Measurements from ENCODE around the gene PRMT7.

PRMT7 gene

DNA sequence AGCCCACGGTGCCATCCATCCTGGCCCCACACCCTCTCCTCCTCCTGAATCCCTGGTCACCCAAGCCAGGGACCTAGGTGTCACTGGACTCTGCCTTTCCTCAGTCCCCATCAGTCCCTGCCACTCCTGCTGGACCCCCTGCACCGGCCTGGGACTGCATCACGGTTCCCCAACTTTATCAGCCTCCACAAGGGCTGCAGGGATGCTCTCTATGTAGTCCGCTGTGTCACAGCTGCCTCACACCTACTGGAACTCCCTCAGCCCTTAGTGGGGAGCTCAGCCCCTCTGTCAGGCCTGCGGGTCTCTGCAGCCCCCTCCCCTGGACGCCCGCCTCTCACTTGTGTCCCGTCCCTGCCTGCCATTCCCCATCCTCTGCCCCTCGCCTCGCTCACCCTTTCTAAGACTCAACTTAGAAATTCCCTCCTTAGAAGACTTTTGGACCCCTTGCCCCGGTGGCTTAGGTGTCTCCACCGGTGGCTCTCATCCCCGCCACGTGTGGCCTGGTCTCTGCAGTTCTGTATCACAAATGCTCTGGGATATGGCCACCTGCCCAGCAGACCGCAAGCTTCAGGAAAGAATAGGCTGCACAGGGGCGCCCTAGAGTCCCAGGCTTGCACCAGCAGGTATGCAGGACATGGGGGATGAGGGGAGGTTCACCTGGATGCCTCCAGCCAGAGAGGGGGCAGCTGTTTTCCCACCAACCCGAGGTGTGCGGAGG, 62.9 kb downstream of the PRMT7 start:
- TF ChIP-seq, protein P1, sequence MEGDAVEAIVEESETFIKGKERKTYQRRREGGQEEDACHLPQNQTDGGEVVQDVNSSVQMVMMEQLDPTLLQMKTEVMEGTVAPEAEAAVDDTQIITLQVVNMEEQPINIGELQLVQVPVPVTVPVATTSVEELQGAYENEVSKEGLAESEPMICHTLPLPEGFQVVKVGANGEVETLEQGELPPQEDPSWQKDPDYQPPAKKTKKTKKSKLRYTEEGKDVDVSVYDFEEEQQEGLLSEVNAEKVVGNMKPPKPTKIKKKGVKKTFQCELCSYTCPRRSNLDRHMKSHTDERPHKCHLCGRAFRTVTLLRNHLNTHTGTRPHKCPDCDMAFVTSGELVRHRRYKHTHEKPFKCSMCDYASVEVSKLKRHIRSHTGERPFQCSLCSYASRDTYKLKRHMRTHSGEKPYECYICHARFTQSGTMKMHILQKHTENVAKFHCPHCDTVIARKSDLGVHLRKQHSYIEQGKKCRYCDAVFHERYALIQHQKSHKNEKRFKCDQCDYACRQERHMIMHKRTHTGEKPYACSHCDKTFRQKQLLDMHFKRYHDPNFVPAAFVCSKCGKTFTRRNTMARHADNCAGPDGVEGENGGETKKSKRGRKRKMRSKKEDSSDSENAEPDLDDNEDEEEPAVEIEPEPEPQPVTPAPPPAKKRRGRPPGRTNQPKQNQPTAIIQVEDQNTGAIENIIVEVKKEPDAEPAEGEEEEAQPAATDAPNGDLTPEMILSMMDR (IDR thresholded peaks at IDR 0.05; ENCODE audit: low read depth, low read length) = no peak
- H3K4me3 ChIP-seq (ENCODE audit: low read depth, low read length) = no peak overlapping the region

DNA sequence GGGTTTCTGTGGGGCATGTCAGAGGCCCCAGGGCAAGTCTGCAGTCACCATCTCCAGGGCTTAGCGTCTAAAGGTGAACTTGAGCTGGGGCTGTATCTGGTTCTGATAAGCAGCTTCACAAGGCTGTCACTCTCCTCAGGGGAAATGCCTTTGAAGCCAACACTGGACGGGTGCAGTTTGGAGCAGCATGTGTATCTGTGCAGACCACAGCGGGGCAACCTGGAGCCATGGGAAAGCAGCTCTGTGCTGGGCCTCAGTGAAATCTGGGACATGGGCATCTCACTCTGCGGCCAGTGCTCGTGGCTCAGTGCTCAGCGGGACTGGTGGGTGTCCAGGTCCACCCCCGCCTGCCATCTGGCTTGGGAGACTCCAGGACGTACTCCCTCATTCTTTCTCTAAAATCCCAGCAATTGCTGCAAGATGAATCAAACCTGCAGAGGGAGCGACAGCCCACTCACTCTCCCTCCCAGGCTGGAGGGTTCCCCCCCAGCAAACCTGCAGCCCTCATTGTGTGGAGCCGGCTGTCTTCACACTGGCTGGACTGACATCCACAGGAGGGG, 63.5 kb downstream of the PRMT7 start:
- TF ChIP-seq, protein P1 (IDR thresholded peaks at IDR 0.05; ENCODE audit: low read depth, low read length) = no peak

DNA sequence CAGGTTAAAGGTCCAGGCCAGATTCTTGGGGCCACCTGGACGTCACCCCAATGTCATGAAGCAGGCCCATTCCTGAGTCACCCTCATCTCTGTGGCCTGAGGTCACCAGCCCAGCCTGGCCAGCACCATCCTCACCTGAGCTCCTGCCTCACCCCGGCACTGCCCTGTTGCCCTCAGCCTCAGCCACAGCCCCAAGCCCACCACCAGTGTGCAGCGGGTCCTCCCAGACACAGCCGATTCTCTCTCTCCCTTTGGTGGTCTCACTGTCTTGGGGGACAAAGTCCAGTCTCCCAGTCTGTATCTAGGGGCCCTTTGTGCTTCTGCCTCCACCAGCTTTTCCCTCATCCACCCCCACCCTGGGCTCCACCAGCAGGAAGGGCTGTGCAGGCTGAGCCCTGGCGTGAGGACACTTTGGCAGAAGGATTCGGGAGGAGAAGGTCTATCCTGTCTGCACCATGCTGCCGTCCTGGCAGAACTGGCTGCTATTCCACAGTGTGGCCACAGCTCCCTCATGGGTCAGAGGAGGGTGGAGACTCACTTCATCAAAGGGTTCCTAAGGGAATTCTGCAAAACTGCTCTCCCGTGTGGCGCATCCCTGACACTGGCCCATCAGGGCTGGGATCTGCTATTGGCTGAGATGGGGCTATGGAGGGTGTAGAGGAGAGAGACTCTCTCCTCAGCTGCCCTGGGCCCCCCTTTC, 64.3 kb downstream of the PRMT7 start:
- H3K4me3 ChIP-seq (ENCODE audit: low read depth, low read length) = no peak overlapping the region
- TF ChIP-seq, protein P1 (IDR thresholded peaks at IDR 0.05; ENCODE audit: low read depth, low read length) = no peak

More for the DNA sequence above, 63.5 kb downstream of the PRMT7 start:
- no peak overlapping the region for H3K4me3 ChIP-seq (ENCODE audit: low read depth, low read length)

DNA sequence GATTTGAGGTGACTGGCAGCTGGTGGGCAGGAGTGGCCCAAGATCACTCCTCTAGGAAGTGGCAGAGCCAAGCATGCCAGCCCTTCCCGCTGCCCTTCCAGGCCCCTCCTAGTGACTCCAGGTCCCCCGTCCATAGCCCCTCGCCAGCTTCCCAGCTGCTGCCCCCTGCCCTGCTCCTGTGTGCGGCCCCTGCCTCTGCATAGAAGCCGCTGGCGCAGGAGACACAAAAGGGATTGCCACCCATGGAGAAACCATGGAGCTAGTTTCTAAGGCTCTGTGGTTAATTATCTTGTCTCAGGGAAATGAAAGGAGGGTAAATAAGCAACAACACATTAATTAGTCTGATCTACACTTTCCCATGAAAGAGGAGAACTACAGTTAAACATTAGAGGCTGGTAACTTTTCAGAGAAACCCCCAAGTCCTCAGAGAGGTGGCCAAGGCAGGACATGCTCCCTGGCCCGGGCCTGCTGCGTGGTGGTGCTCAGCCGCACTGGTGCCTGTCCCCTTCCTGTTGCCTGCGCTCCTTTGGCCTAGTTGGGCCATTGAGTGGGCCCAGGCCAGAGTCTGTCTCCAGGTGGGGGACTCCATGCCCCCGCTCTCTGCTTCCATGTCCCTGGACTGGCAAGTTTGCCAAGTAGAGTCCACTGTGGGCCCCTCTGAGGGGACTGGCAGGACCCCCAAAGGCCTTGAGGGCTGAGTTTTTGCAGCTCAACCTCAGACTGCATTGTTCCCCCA, 65.2 kb downstream of the PRMT7 start:
- H3K4me3 ChIP-seq (ENCODE audit: low read depth, low read length) = no peak overlapping the region
- TF ChIP-seq, protein P1 (IDR thresholded peaks at IDR 0.05; ENCODE audit: low read depth, low read length) = no peak

DNA sequence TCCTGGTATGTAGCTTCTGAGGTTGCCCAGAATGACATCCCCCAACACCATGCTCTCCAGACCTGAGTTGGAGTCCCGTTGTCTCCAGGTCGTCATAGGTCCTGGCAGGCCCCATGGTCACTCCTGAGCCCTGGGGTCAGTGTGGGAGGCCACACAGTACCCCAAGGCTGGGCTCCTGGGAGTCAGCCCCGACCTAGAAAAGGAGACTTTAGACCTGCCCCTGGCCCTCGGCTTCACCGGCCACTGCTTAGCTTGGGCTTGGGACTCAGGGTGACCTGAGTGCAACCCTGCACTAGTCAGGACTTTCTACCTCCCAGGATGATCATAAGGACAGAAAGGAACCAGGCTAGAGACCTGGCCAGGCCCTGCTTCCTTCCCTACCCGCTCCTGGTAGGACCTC, 65.8 kb downstream of the PRMT7 start:
- TF ChIP-seq, protein P1 (IDR thresholded peaks at IDR 0.05; ENCODE audit: low read depth, low read length) = no peak
- H3K4me3 ChIP-seq (ENCODE audit: low read depth, low read length) = no peak overlapping the region

DNA sequence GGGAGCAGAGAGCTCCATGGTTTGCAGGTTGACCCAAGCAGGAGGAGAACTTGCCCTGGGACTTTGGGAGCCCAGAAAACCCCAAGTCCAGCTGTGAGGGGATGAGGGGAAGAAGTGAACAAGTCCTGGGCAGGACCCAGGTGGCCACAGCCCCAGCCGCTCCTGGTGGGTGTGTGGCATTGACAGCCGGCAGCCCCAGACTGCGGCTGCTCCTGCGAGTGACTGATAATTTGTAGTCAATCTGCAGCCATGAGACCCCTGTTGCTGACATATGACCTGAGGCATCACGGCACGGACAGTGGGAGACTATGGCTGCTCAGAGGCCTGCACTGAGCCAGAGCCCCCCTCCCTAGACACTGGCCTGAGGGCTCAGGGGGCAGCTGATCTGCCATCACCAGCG, 66.4 kb downstream of the PRMT7 start:
- H3K4me3 ChIP-seq (ENCODE audit: low read depth, low read length) = no peak overlapping the region
- TF ChIP-seq, protein P1 (IDR thresholded peaks at IDR 0.05; ENCODE audit: low read depth, low read length) = no peak

Data from WI38 (cell line).